ENCODE results near the gene WDR75. TPM values are rescaled to one million over a fixed set of nuclear protein-coding genes. Genes with fewer than 3 reads are reported as not detected.

WDR75 gene
- total RNA-seq, 6 experiments from 2014 or later, result 28.9 to 35.7 (median 31.0) TPM

- no peak overlapping the region for H3K4me3 Mint-ChIP-seq
- H3K36me3 Mint-ChIP-seq (ENCODE audit: low read depth), result peaks cover 18% of the 10 kb centered on the region
- H3K9me3 Mint-ChIP-seq, result no peaks in the 10 kb centered on the region
- H3K4me1 Mint-ChIP-seq (ENCODE audit: low read depth), result no peaks in the 10 kb centered on the region
- H3K27ac Mint-ChIP-seq, result no peak overlapping the region
- no peak for DNase-seq
- H3K27me3 Mint-ChIP-seq (ENCODE audit: insufficient read depth), result no peaks in the 10 kb centered on the region
- no peak for TF ChIP-seq CTCF (IDR thresholded peaks at IDR 0.05)
Measured at GRCh38 chr2:189465478-189465877, 24.2 kb downstream of the WDR75 start.

GRCh38 chr2:189466046-189466445 is 24.8 kb downstream of the WDR75 start:
- no peak for DNase-seq
- H3K4me3 Mint-ChIP-seq, result no peak overlapping the region
- no peaks in the 10 kb centered on the region for H3K9me3 Mint-ChIP-seq
- H3K27ac Mint-ChIP-seq, result no peak overlapping the region
- no peaks in the 10 kb centered on the region for H3K27me3 Mint-ChIP-seq (ENCODE audit: insufficient read depth)
- TF ChIP-seq CTCF (IDR thresholded peaks at IDR 0.05), result no peak
- H3K4me1 Mint-ChIP-seq (ENCODE audit: low read depth), result no peaks in the 10 kb centered on the region
- peaks cover 18% of the 10 kb centered on the region for H3K36me3 Mint-ChIP-seq (ENCODE audit: low read depth)

- peak; percentile 24 for DNase-seq
- Mint-ChIP-seq H3K27ac (no peak overlapping the region; the same call in 1 of the 2 replicates), H3K27me3 (ENCODE audit: insufficient read depth) (no peaks in the 10 kb centered on the region), H3K4me3 (no peak overlapping the region), H3K4me1 (ENCODE audit: low read depth) (no peaks in the 10 kb centered on the region), H3K36me3 (ENCODE audit: low read depth) (peaks cover 23% of the 10 kb centered on the region), H3K9me3 (no peaks in the 10 kb centered on the region)
- TF ChIP-seq CTCF (IDR thresholded peaks at IDR 0.05), result peak; percentile 75
Measured at GRCh38 chr2:189466656-189467055, 25.4 kb downstream of the WDR75 start.

- Mint-ChIP-seq H3K27ac (no peak overlapping the region; the same call in 1 of the 2 replicates), H3K36me3 (ENCODE audit: low read depth) (peaks cover 28% of the 10 kb centered on the region), H3K4me3 (no peak overlapping the region), H3K9me3 (no peaks in the 10 kb centered on the region), H3K4me1 (ENCODE audit: low read depth) (no peaks in the 10 kb centered on the region), H3K27me3 (ENCODE audit: insufficient read depth) (no peaks in the 10 kb centered on the region)
- no peak for DNase-seq
- TF ChIP-seq CTCF (IDR thresholded peaks at IDR 0.05), result no peak
Measured at GRCh38 chr2:189467160-189467559, 25.9 kb downstream of the WDR75 start.

- Mint-ChIP-seq H3K27ac (no peak overlapping the region), H3K9me3 (no peaks in the 10 kb centered on the region), H3K4me1 (ENCODE audit: low read depth) (no peaks in the 10 kb centered on the region), H3K36me3 (ENCODE audit: low read depth) (peaks cover 30% of the 10 kb centered on the region), H3K4me3 (no peak overlapping the region), H3K27me3 (ENCODE audit: insufficient read depth) (no peaks in the 10 kb centered on the region)
- DNase-seq, result no peak
- TF ChIP-seq CTCF (IDR thresholded peaks at IDR 0.05), result no peak
Measured at GRCh38 chr2:189467593-189467992, 26.3 kb downstream of the WDR75 start.

GRCh38 chr2:189474526-189474925 is 33.3 kb downstream of the WDR75 start:
- Mint-ChIP-seq H3K36me3 (ENCODE audit: low read depth) (peaks cover 39% of the 10 kb centered on the region), H3K27me3 (ENCODE audit: insufficient read depth) (no peaks in the 10 kb centered on the region; the same call in none of the 2 replicates), H3K27ac (no peak overlapping the region), H3K9me3 (no peaks in the 10 kb centered on the region), H3K4me3 (no peak overlapping the region), H3K4me1 (ENCODE audit: low read depth) (no peaks in the 10 kb centered on the region)
- DNase-seq, result no peak
- no peak for TF ChIP-seq CTCF (IDR thresholded peaks at IDR 0.05)
